Lower leg skin (tissue), 3 donors: ENCODE data around the gene CNKSR3.

ENCODE experiments used
- POLR2A ChIP-seq, 2 donors: fragments of 450-650 bp; IDR thresholded peaks; one replicate each; pipeline ENCODE4 v1.6.1; 2016 to 2017; ENCODE audit warnings: antibody characterized with exemption in 2 of 2, mild to moderate bottlenecking in 1 of 2, moderate library complexity in 1 of 2
- TF ChIP-seq, protein P1 (sequence below), 3 donors: fragments of 450-650 bp; IDR thresholded peaks; one replicate each; pipeline ENCODE4 v1.5.1; 2016; ENCODE audit warnings: antibody characterized with exemption in 3 of 3, mild to moderate bottlenecking in 3 of 3, moderate library complexity in 2 of 3

DNA sequence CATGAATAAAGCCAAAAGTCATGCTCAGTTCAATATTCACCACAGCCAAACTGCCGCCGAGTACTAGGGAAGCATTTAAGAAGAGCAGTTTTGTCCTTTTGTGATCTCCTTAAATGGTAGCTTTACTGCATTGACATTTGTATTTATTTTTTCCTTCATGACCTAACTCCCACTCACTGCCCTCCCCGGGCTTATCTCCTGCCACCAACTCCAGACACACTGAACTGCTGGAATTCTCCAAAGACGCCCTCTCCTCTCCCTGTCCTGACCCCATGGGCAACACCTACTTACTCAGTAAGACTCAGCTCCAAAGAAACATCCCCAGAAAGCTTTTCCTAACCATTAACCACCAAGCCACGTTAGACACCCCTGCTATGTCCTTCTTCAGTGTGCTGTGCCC is 48.5 kb upstream of the CNKSR3 start:
- TF ChIP-seq, protein P1, sequence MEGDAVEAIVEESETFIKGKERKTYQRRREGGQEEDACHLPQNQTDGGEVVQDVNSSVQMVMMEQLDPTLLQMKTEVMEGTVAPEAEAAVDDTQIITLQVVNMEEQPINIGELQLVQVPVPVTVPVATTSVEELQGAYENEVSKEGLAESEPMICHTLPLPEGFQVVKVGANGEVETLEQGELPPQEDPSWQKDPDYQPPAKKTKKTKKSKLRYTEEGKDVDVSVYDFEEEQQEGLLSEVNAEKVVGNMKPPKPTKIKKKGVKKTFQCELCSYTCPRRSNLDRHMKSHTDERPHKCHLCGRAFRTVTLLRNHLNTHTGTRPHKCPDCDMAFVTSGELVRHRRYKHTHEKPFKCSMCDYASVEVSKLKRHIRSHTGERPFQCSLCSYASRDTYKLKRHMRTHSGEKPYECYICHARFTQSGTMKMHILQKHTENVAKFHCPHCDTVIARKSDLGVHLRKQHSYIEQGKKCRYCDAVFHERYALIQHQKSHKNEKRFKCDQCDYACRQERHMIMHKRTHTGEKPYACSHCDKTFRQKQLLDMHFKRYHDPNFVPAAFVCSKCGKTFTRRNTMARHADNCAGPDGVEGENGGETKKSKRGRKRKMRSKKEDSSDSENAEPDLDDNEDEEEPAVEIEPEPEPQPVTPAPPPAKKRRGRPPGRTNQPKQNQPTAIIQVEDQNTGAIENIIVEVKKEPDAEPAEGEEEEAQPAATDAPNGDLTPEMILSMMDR (IDR thresholded peaks at IDR 0.05): no peak
- no peak for TF ChIP-seq POLR2A (IDR thresholded peaks at IDR 0.05)
